ENCODE measurements around the gene FBXL7.

The FBXL7 gene

GRCh38 chr5:15789642-15790041 lies 289.7 kb downstream of the FBXL7 start:
- TF ChIP-seq CTCF (IDR thresholded peaks at IDR 0.05), result no peak

GRCh38 chr5:15790446-15791018 lies 290.6 kb downstream of the FBXL7 start:
- no peak for TF ChIP-seq CTCF (IDR thresholded peaks at IDR 0.05)

GRCh38 chr5:15791274-15791673 lies 291.3 kb downstream of the FBXL7 start:
- peak; percentile 48; the same call in 1 of the 2 replicates for TF ChIP-seq CTCF (IDR thresholded peaks at IDR 0.05)

- TF ChIP-seq CTCF (IDR thresholded peaks at IDR 0.05), result no peak
Observed at GRCh38 chr5:15791859-15792258, 291.9 kb downstream of the FBXL7 start.

- peak; percentile 71 for TF ChIP-seq CTCF (IDR thresholded peaks at IDR 0.05)
Observed at GRCh38 chr5:15794052-15794985, 294.3 kb downstream of the FBXL7 start.

- no peak for TF ChIP-seq CTCF (IDR thresholded peaks at IDR 0.05)
Observed at GRCh38 chr5:15796096-15796495, 296.1 kb downstream of the FBXL7 start.

GRCh38 chr5:15796557-15796956 lies 296.6 kb downstream of the FBXL7 start:
- no peak for TF ChIP-seq CTCF (IDR thresholded peaks at IDR 0.05)
